ENCODE results near the gene PLIN3.

GRCh38 chr19:4823577-4823976, 43.9 kb downstream of the PLIN3 start:
- no peak for TF ChIP-seq CTCF (IDR thresholded peaks at IDR 0.05)
- no peak for TF ChIP-seq POLR2AphosphoS5 (IDR thresholded peaks at IDR 0.05; ENCODE audit: insufficient read depth in 1 of 2, low read depth in 1 of 2)
